T-helper 22 cell (primary cell): ENCODE data around the gene LRRD1.
A peak's percentile ranks its signal among the peaks of the same experiment; 100 is the strongest.
"Not testable (repeated sequence)": the region's sequence is repeated elsewhere in the genome, so short reads cannot be mapped to it uniquely, and the experiment has no call there.

Experiments
- DNase-seq: peaks from one replicate; pipeline ENCODE4 v3.0.0-alpha.2; 2020; ENCODE audit warnings: low read depth

The LRRD1 gene

GRCh38 chr7:92178928-92179924 is at the start of gene LRRD1:
LRRD1 (minus strand) TSS chr7:92179142; CDS start chr7:92165202, 13,940 bp downstream.
- peak; percentile 69 for DNase-seq

- DNase-seq = no peak
These were observed 49.8 kb upstream of the LRRD1 start for GRCh38 chr7:92228742-92229141.

GRCh38 chr7:92228100-92228499 is 49.2 kb upstream of the LRRD1 start:
- DNase-seq = no peak

- DNase-seq = no peak
These were observed 48.0 kb upstream of the LRRD1 start for GRCh38 chr7:92226981-92227380.

- no peak for DNase-seq
These were observed 42.8 kb upstream of the LRRD1 start for GRCh38 chr7:92221766-92222165.

GRCh38 chr7:92206672-92207071 is 27.7 kb upstream of the LRRD1 start:
- no peak for DNase-seq

- DNase-seq = no peak
These were observed 27.0 kb upstream of the LRRD1 start for GRCh38 chr7:92205987-92206386.

GRCh38 chr7:92200791-92201190 is 21.8 kb upstream of the LRRD1 start:
- no peak for DNase-seq

- no peak for DNase-seq
These were observed 13.4 kb upstream of the LRRD1 start for GRCh38 chr7:92192326-92192725.

- DNase-seq = not testable (repeated sequence)
These were observed 10.3 kb upstream of the LRRD1 start for GRCh38 chr7:92189246-92189645.

GRCh38 chr7:92184294-92184693 is 5.4 kb upstream of the LRRD1 start:
- DNase-seq = not testable (repeated sequence)

- no peak for DNase-seq
These were observed 1.6 kb downstream of the LRRD1 start for GRCh38 chr7:92177362-92177761.

GRCh38 chr7:92169529-92169928 is 9.4 kb downstream of the LRRD1 start:
- DNase-seq = not testable (repeated sequence)

- DNase-seq = no peak
These were observed 17.7 kb downstream of the LRRD1 start for GRCh38 chr7:92161271-92161670.

- no peak for DNase-seq
These were observed 20.0 kb downstream of the LRRD1 start for GRCh38 chr7:92158660-92159575.

- DNase-seq = no peak
These were observed 22.0 kb downstream of the LRRD1 start for GRCh38 chr7:92156990-92157389.

- no peak for DNase-seq
These were observed 23.7 kb downstream of the LRRD1 start for GRCh38 chr7:92155108-92155739.

GRCh38 chr7:92150450-92151017 is 28.4 kb downstream of the LRRD1 start:
- no peak for DNase-seq

- DNase-seq = no peak
These were observed 29.2 kb downstream of the LRRD1 start for GRCh38 chr7:92149736-92150239.

GRCh38 chr7:92143192-92143880 is 35.6 kb downstream of the LRRD1 start:
- DNase-seq = not testable (repeated sequence)

- not testable (repeated sequence) for DNase-seq
These were observed 36.2 kb downstream of the LRRD1 start for GRCh38 chr7:92142791-92143190.
